ENCODE data around the gene RAB24.
"Not testable (repeated sequence)": the region's sequence is repeated elsewhere in the genome, so short reads cannot be mapped to it uniquely, and the experiment has no call there.

RAB24 gene

DNA sequence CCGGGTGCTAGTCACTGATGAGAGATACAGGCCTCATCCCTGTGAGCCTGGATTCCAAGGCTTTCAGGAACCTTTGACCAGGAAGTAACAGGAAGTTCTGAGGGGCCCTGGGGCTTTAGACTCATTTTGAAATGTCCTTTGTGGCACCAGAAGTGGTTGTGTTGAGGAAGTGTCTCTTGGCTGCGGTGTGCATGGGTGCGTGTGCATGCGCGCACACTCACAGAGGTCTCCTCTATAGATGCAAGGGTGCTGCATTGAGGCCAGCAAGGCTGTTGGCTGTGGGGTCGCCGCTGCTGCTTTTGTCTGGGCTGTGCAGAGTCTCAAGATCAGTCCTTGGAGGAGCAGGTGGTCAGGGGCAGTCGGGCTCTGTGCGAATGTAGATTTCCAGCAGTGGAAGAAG lies 7.6 kb downstream of the RAB24 start:
- DNase-seq (ENCODE audit: low read depth in 2 of 2), result no peak

DNA sequence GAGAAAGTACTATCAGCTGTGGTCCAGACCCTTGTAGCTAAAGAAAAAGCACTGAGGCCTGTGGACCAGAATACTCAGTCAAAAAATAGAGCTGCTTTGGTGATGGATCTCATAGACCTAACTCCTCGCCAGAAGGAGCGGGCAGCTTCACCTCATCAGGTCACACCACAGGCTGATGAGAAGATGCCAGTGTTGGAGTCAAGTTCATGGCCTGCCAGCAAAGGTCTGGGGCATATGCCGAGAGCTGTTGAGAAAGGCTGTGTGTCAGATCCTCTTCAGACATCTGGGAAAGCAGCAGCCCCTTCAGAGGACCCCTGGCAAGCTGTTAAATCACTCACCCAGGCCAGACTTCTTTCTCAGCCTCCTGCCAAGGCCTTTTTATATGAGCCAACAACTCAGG lies 8.9 kb downstream of the RAB24 start:
- DNase-seq (ENCODE audit: low read depth in 2 of 2), result no peak

DNA sequence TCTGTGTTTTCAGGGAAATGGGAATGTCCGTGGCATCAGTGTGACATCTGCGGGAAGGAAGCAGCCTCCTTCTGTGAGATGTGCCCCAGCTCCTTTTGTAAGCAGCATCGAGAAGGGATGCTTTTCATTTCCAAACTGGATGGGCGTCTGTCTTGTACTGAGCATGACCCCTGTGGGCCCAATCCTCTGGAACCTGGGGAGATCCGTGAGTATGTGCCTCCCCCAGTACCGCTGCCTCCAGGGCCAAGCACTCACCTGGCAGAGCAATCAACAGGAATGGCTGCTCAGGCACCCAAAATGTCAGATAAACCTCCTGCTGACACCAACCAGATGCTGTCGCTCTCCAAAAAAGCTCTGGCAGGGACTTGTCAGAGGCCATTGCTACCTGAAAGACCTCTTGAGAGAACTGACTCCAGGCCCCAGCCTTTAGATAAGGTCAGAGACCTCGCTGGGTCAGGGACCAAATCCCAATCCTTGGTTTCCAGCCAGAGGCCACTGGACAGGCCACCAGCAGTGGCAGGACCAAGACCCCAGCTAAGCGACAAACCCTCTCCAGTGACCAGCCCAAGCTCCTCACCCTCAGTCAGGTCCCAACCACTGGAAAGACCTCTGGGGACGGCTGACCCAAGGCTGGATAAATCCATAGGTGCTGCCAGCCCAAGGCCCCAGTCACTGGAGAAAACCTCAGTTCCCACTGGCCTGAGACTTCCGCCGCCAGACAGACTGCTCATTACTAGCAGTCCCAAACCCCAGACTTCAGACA lies 9.5 kb downstream of the RAB24 start:
- DNase-seq (ENCODE audit: low read depth in 2 of 2), result no peak

DNA sequence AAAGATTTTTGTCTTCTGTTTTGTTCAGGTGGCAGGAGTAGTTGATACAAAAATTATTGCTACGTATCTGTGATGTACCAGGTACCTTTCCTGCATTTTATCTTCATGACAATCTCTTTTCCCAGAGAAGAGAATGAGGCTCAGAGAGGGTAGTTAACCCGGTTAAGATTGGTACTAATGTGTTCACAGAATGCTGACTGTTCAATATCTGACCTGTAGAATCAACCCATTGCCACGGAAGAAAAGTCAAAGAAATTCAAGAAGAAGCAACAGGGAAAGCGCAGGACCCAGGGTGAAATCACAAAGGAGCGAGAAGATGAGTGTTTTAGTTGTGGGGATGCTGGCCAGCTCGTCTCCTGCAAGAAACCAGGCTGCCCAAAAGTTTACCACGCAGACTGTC lies 11.8 kb downstream of the RAB24 start:
- no peak for DNase-seq (ENCODE audit: low read depth in 2 of 2)

DNA sequence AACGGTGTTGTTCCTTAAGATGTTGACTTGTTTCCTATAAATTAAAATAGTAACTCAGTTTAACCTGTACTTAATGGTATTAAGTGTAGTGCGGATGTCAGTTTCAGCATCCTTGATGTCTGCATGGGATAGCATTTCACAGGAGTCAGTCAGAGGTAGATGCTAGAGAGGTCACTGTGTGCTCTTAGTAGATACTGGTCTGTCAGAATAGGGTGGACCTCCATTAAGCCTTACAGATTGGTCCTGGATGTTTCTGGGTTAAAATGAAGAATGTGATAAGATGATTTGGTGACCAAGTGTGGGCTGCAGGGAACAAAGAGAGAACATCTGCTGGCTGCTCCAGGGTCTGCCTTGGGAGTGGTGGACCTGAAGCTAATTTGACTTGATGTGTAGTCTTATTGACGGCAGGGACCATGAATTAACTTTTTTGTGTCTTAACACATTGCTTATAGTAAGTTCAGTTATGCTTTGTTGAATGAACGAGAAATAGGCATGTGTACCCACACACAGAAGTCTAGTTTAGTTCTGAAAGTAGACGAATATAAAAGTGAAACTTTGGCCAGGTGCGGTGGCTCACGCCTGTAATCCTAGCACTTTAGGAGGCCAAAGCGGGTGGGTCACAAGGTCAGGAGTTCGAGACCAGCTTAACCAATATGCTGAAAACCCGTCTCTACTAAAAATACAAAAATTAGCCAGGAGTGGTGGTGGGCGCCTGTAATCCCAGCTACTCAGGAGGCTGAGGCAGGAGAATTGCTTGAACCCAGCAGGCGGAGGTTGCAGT lies 12.5 kb downstream of the RAB24 start:
- no peak for DNase-seq (ENCODE audit: low read depth in 2 of 2)

DNA sequence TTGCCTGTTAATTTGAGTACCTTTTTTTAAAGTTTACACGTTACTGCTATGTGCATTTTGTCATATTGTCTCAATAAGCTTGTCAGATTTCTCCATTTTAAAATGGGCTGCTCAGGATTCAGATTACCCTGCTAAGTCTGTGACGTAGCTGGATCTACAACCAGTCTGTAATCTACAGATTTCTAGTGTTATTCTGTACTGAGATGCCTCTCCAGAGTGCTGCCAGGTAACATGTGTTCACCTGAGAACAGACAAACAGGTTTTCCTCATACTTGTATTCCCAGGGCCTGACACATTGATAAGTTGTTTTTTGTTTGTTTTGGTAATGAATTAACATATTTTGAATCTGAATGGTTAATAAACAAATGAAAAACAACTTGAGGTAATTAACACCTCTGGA lies 15.3 kb downstream of the RAB24 start:
- no peak for DNase-seq (ENCODE audit: low read depth in 2 of 2)

DNA sequence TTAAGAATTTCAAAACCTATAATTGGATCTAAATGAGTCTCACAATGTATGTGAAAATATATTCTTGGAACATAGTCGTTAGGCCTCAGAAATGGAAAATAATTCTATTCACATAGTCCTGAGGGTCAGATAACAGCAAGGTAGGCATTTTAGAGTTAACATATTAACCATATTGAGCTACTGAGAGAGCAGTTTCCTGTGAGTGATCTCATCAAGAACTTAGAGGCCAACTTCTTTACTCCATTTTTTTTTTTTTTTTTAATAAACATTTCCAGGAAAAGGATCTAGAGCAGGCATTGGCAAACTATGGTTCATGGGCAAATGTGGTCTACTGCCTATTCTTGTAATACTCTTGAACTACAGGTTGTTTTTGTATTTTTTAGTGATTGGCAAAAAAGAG lies 26.6 kb downstream of the RAB24 start:
- no peak for DNase-seq (ENCODE audit: low read depth in 2 of 2)

DNA sequence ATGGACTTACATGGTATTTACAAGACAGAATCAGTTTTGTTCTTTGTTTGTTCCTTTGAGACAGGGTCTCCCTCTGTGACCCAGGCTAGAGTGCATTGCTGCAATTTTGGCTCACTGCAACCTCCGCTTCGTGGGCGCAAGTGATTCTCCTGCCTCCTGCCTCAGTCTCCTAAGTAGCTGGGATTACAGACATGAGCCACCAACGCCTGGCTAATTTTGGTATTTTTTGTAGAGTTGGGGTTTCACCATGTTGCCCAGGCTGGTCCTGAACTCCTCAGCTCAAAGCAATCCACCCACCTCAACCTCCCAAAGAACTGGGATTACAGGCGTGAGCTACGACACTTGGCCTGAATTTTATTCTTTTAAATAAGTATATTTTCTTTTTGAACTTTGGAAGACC lies 27.6 kb downstream of the RAB24 start:
- DNase-seq (ENCODE audit: low read depth in 2 of 2), result no peak

DNA sequence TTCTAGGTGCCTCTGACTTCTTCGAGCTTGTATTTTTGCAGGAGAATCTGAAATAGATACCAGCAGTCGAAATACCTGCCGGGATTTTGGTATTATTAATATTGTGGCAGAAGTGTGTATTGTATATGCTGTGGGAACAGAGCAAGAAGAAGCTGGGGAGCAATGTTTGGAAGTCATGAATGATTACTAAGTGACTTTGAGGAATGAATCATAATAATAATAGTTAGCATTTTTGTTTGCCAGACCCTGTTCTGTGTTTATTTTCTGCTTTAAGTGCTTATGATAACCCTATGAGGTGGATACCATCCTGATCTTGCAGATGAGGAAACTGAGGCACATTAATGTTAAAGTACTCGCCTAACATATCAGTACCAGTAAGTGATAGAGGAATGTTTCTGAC lies 32.4 kb downstream of the RAB24 start:
- DNase-seq (ENCODE audit: low read depth in 2 of 2), result no peak

DNA sequence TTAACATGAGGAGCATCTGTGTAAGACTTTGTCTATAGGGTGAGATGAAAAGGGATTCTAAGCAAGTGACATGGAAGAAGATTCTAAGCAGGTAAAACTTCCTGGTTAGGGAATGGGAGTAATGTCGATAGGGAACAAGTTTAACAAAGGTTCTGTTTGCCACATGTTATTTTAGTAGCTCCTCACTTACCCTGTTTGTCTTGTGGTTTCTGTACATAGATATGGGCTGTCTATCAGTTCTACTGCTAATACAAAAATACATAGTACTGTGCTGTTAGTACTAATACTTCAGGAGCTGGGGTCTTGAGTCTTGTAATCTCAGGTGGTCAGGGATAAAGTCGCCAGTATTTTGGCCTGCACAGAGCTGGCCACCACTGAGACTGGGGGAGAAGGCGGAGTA lies 32.9 kb downstream of the RAB24 start:
- DNase-seq (ENCODE audit: low read depth in 2 of 2), result no peak

DNA sequence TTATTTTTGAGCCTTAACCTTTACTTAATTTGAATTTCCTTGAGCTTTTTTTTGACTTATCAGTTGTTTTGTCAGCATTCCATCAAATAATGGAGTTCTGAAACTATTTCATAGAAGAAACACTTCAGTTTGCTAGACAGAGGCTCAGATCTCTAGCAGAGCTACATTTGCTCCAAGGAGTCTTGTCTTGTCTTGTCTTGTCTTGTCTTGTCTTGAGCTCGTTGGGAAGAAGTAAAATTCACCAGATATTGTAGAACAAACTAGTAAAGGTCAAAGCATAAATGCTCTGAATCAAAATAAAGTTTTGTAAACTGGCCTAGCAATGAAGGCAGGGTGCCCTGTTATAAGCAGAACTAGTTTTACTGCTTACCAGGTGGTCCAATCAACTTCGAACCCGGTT lies 33.5 kb downstream of the RAB24 start:
- no peak for DNase-seq (ENCODE audit: low read depth in 2 of 2)

DNA sequence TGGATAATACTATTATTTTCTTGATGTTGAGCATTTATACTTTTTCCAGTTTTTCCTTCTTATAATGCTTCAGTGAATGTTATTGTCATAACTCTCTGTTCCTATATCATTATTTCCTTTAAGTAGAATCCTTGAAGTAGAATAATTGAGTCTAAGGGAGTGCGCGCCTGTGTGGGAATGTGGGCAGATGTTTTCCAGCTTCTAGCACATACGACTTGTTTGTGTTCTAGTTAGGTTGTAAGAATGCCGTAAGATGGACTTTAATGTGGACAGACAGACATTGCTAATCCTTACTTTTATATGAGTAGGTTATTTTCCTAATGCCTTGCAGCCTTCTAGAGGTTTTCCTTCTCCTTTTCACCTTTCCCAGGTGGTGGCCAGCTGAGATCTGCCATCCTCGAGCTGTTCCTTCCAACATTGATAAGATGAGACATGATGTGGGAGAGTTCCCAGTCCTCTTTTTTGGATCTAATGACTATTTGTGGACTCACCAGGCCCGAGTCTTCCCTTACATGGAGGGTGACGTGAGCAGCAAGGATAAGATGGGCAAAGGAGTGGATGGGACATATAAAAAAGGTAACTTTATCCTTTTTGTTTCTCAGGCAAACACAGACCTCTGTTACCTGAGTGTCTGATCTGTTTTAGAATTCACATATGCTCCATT lies 34.2 kb downstream of the RAB24 start:
- no peak for DNase-seq (ENCODE audit: low read depth in 2 of 2)

DNA sequence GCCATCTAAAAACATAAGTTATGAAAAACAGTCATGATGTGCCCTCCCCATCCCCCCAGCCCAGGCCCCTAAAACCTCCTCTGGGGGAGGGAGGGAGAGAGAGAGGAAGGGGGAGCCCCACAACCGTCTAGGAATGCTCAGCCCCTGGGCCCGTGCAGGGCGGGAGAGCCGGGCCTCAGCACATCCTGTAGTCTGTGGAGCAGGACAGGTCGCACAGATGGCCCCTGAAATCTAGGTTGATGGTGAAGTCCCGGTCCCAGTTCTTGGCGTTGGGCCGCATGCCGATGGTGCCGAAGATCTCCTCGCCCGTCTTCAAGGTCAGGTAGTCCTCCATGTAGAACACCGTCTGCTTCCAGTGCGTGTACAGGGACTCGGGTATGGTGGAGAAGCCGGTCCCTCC lies 38.1 kb downstream of the RAB24 start:
- no peak for DNase-seq (ENCODE audit: low read depth in 2 of 2)

DNA sequence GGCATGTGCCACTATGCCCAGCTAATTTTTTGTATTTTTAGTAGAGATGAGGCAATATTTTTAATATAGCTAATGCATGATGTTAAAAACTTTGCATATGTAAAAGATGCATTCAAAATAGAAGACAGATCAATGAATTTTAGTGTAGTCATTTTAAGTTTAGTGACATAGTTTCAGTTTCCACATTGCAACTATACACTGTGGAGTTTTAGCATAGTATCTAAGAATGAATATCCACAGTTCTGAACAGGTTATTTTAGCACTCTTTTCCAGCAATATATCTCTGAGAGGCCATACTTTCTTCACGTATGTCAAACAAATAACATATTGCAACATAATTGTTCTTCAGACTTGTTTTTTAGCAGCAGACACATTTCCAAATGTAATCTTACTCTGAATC lies 39.3 kb downstream of the RAB24 start:
- DNase-seq (ENCODE audit: low read depth in 2 of 2), result no peak

DNA sequence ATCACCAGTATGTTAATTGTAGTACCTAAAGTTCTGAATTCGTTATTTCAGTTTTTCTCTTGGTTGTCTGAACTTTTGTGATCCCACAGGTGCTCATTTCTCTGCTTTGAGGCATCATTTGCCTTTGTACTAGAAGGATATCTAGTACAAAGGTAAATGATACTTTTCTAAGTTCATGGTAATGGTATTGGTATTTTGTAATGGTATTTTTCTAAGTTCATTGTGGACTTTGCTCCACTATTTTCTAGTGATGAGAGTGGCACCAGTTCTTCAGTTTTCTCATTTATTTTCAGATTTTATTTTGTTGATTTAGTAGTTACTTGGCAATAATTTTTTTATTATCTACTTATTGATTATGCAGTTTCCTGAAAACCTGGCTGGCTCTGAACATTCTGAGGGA lies 42.0 kb downstream of the RAB24 start:
- no peak for DNase-seq (ENCODE audit: low read depth in 2 of 2)

DNA sequence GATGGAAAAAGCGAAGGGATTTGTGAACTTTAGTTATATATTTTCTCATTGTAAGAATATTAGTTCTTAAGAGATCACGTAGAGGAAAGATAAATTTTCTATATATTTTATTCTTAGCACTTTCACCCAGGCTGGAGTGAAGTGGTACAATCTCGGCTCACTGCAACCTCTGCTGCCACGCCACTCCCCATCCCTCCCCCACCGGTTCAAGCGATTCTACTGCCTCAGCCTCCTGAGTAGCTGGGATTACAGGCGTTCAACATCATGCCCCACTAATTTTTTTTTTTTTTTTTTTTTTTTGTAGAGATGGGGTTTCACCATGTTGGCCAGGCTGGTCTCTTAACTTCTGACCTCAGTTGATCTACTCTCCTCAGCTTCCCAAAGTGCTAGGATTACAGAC lies 42.6 kb downstream of the RAB24 start:
- DNase-seq (ENCODE audit: low read depth in 2 of 2), result no peak

DNA sequence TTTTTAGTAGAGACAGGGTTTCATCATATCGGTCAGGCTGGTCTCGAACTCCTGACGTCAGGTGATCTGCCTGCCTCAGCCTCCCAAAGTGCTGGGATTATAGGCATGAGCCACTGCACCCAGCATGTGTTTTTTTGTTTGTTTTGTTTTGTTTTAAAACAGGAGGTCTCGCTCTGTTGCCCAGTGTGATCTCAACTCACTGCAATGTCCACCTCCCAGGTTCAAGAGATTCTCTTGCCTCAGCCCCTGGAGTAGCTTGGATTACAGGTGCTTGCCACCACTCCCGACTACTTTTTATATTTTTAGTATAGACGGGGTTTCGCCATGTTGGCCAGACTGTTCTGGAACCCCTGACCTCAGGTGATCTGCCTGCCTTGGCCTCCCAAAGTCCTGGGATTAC lies 44.8 kb downstream of the RAB24 start:
- DNase-seq (ENCODE audit: low read depth in 2 of 2), result not testable (repeated sequence)

DNA sequence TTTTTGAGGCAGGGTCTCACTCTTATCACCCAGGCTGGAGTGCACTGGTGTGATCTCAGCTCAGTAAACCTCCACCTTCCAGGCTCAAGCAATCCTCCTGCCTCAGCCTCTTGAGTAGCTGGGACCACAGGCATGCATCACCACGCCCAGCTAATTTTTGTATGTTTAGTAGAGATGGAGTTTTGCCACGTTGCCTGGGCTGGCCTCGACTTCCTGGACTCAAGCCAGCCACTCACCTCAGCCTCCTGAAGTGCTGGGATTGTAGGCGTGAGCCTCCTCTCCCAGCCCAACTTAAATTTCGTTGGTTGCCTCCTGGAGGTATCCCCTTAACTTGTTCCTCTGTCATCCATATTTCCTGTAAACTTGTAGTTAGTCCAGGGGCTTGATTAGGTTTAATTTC lies 47.2 kb downstream of the RAB24 start:
- no peak for DNase-seq (ENCODE audit: low read depth in 2 of 2)

DNA sequence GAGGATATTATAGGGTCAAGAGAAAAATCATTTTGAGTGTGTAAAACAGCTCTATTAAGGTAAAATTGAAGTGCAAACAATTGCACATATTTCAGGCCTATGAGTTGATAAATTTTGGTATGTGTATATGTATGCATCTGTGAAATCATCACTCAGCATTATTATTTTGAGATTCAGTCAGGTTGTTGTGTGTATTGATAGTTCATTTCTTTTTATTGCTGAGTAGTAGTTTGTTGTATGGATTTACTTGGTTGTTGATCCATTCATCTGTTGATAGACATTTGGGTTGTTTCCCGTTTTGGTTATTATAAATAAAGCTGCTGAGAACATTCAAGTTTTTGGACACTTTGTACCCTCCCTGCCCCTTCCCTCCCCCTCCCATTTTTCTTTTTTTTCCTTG lies 50.3 kb downstream of the RAB24 start:
- no peak for DNase-seq (ENCODE audit: low read depth in 2 of 2)
